IMR-90 (cell line): ENCODE measurements around the gene ZNF579. TPM values are rescaled to one million over a fixed set of nuclear protein-coding genes. Genes with fewer than 3 reads are reported as not detected.

Source experiments
- ATAC-seq: fragments of 200-7000 bp; cut with Tn5 transposase; 2 replicates; pipeline ENCODE4 v1.9.1; 2020; ENCODE audit warnings: low read depth, mild to moderate bottlenecking, moderate library complexity
- BruUV-seq: library from RNA; stranded (reverse); fragments of 400-500 nt; replicated peaks from 2 replicates; lab custom pipeline; 2021; lab: Mats Ljungman, UMichigan
- CTCF ChIA-PET: fragments of 300-600 bp; formaldehyde crosslinking; extraction: SDS; loops from one replicate; lab custom pipeline; 2021; ENCODE audit warnings: antibody characterized with exemption; lab: Yijun Ruan, JAX
- POLR2A ChIA-PET: fragments of 300-600 bp; sonication (Branson Sonifier 250); formaldehyde crosslinking; loops from one replicate; lab custom pipeline; 2022; ENCODE audit warnings: antibody characterized with exemption; ENCODE audit not compliant: unreplicated experiment; lab: Charles Lee
- DNase-seq: peaks from one replicate; pipeline ENCODE4 v3.0.0; 2013
- H2AFZ ChIP-seq: replicated peaks from 2 replicates; pipeline ENCODE3; 2013; ENCODE audit warnings: low read length, mild to moderate bottlenecking; ENCODE audit not compliant: poor library complexity
- H2AK5ac ChIP-seq: 2 replicates; pipeline ENCODE4 v1.6.1; 2013; ENCODE audit warnings: low read depth, low read length, inconsistent platforms
- H2AK9ac ChIP-seq: replicated peaks from 2 replicates; pipeline ENCODE3; 2013; ENCODE audit warnings: mild to moderate bottlenecking, low read depth, low read length, moderate library complexity; ENCODE audit not compliant: poor library complexity
- H2BK120ac ChIP-seq: 2 replicates; pipeline ENCODE4 v1.6.1; 2013; ENCODE audit warnings: low read depth, low read length, inconsistent platforms
- H2BK15ac ChIP-seq: 3 replicates; pipeline ENCODE4 v1.6.1; 2013; ENCODE audit warnings: low read depth, low read length, inconsistent platforms
- H2BK20ac ChIP-seq: 2 replicates; pipeline ENCODE4 v1.6.1; 2013; ENCODE audit warnings: low read depth, mild to moderate bottlenecking, inconsistent platforms, low read length, moderate library complexity
- H2BK5ac ChIP-seq: 2 replicates; pipeline ENCODE4 v1.6.1; 2013; ENCODE audit warnings: mild to moderate bottlenecking, low read depth, low read length, inconsistent platforms; ENCODE audit not compliant: poor library complexity, severe bottlenecking
- H3K14ac ChIP-seq: replicated peaks from 2 replicates; pipeline ENCODE4 v1.6.1; 2013; ENCODE audit warnings: low read depth, low read length, inconsistent platforms
- H3K18ac ChIP-seq: 2 replicates; pipeline ENCODE4 v1.6.1; 2013; ENCODE audit warnings: low read depth, low read length, control low read depth
- H3K23ac ChIP-seq: 2 replicates; pipeline ENCODE4 v1.6.1; 2013; ENCODE audit warnings: low read depth, low read length, inconsistent platforms
- H3K27ac ChIP-seq: 2 replicates; pipeline ENCODE4 v1.5.1; 2013; ENCODE audit warnings: mild to moderate bottlenecking, control low read depth, low read length; ENCODE audit not compliant: insufficient read depth
- H3K27me3 ChIP-seq: 2 replicates; pipeline ENCODE4 v1.6.1; 2013; ENCODE audit warnings: low read length; ENCODE audit not compliant: control insufficient read depth, insufficient read depth
- H3K36me3 ChIP-seq: 2 replicates; pipeline ENCODE4 v1.6.1; 2013; ENCODE audit warnings: low read length, mixed read lengths; ENCODE audit not compliant: control insufficient read depth, insufficient read depth
- H3K4ac ChIP-seq: 2 replicates; pipeline ENCODE4 v1.6.1; 2013; ENCODE audit warnings: low read depth, low read length, inconsistent platforms
- H3K4me1 ChIP-seq: 2 replicates; pipeline ENCODE4 v1.6.1; 2013; ENCODE audit warnings: low read length, mixed read lengths; ENCODE audit not compliant: control insufficient read depth, insufficient read depth
- H3K4me2 ChIP-seq: 2 replicates; pipeline ENCODE4 v1.6.1; 2013; ENCODE audit warnings: low read depth, mild to moderate bottlenecking, control low read depth, low read length, moderate library complexity
- H3K4me3 ChIP-seq: 2 replicates; pipeline ENCODE4 v1.5.1; 2013; ENCODE audit warnings: low read depth, mild to moderate bottlenecking, control low read depth, low read length, moderate library complexity; ENCODE audit not compliant: insufficient read depth
- H3K56ac ChIP-seq: 2 replicates; pipeline ENCODE4 v1.6.1; 2013; ENCODE audit warnings: low read length, inconsistent platforms; ENCODE audit not compliant: insufficient read depth; ENCODE audit errors: extremely low read depth
- H3K79me1 ChIP-seq, 2 experiments: 2 replicates each; pipeline ENCODE4 v1.6.1; 2013; ENCODE audit warnings: low read length in 2 of 2, inconsistent platforms in 1 of 2, low read depth in 1 of 2
- H3K9ac ChIP-seq: 2 replicates; pipeline ENCODE4 v1.6.1; 2013; ENCODE audit warnings: low read depth, low read length, control low read depth
- H3K9me1 ChIP-seq: 2 replicates; pipeline ENCODE4 v1.6.1; 2013; ENCODE audit warnings: low read length, inconsistent platforms; ENCODE audit not compliant: insufficient read depth
- H3K9me3 ChIP-seq: 2 replicates; pipeline ENCODE4 v1.6.1; 2013; ENCODE audit warnings: low read length; ENCODE audit not compliant: control insufficient read depth, insufficient read depth
- H4K20me1 ChIP-seq: 2 replicates; pipeline ENCODE4 v1.6.1; 2013; ENCODE audit warnings: low read length, inconsistent platforms; ENCODE audit not compliant: insufficient read depth
- H4K5ac ChIP-seq: 2 replicates; pipeline ENCODE4 v1.6.1; 2013; ENCODE audit warnings: mild to moderate bottlenecking, low read depth, low read length, control low read depth
- H4K8ac ChIP-seq, 2 experiments: 2 replicates each; pipeline ENCODE4 v1.6.1; 2013; ENCODE audit warnings: low read depth in 2 of 2, low read length in 2 of 2, control low read depth in 1 of 2, inconsistent platforms in 1 of 2
- H4K91ac ChIP-seq: 2 replicates; pipeline ENCODE4 v1.6.1; 2013; ENCODE audit warnings: low read depth, low read length, inconsistent platforms; ENCODE audit not compliant: insufficient read depth
- BHLHE40 ChIP-seq: fragments of 150-350 bp; IDR thresholded peaks from 2 replicates; pipeline ENCODE4 v1.6.1; 2016; ENCODE audit warnings: mild to moderate bottlenecking, low read depth, low read length
- CEBPB ChIP-seq: IDR thresholded peaks from 2 replicates; pipeline ENCODE4 v1.6.1; 2012; ENCODE audit warnings: low read depth, low read length, improper control_type of control experiment
- CHD1 ChIP-seq: IDR thresholded peaks from 2 replicates; pipeline ENCODE4 v1.6.1; 2012; ENCODE audit warnings: low read depth, low read length, improper control_type of control experiment
- FOS ChIP-seq: fragments of 150-350 bp; IDR thresholded peaks from 2 replicates; pipeline ENCODE4 v1.6.1; 2016; ENCODE audit warnings: low read depth, low read length
- MAFK ChIP-seq: IDR thresholded peaks from 2 replicates; pipeline ENCODE4 v1.6.1; 2012; ENCODE audit warnings: low read depth, low read length, improper control_type of control experiment
- MAZ ChIP-seq: IDR thresholded peaks from 2 replicates; pipeline ENCODE4 v1.6.1; 2012; ENCODE audit warnings: low read depth, mild to moderate bottlenecking, low read length, improper control_type of control experiment, moderate library complexity, borderline replicate concordance
- MXI1 ChIP-seq: IDR thresholded peaks from 2 replicates; pipeline ENCODE4 v1.6.1; 2012; ENCODE audit warnings: low read depth, mild to moderate bottlenecking, low read length, moderate library complexity, borderline replicate concordance
- NFE2L2 ChIP-seq: fragments of 150-350 bp; IDR thresholded peaks from 2 replicates; pipeline ENCODE4 v1.6.1; 2016; ENCODE audit warnings: low read depth, mild to moderate bottlenecking, low read length
- POLR2A ChIP-seq: IDR thresholded peaks from 2 replicates; pipeline ENCODE4 v1.6.1; 2012; ENCODE audit warnings: mild to moderate bottlenecking, low read depth, low read length
- RAD21 ChIP-seq: IDR thresholded peaks from 2 replicates; pipeline ENCODE4 v1.6.1; 2012; ENCODE audit warnings: low read length, improper control_type of control experiment
- RCOR1 ChIP-seq: IDR thresholded peaks from 2 replicates; pipeline ENCODE4 v1.6.1; 2012; ENCODE audit warnings: mild to moderate bottlenecking, low read length, improper control_type of control experiment; ENCODE audit not compliant: insufficient replicate concordance
- RFX5 ChIP-seq: IDR thresholded peaks from 2 replicates; pipeline ENCODE4 v1.8.0; 2012; ENCODE audit warnings: low read depth, mild to moderate bottlenecking, low read length, moderate library complexity
- SMC3 ChIP-seq: fragments of 150-350 bp; IDR thresholded peaks from 2 replicates; pipeline ENCODE4 v1.6.1; 2016; ENCODE audit warnings: low read depth, mild to moderate bottlenecking, antibody characterized with exemption, low read length, moderate library complexity
- USF2 ChIP-seq: fragments of 150-350 bp; IDR thresholded peaks from 2 replicates; pipeline ENCODE4 v1.6.1; 2017; ENCODE audit warnings: mild to moderate bottlenecking, antibody characterized with exemption, low read length, low read depth
- WGBS, 2 experiments: methylation state at CpG; one replicate each; pipeline versions ENCODE4 v1.1.5 to v1.1.7; 2013; ENCODE audit warnings: missing lambda C conversion rate in 2 of 2; ENCODE audit not compliant: insufficient read length in 1 of 2; ENCODE audit errors: extremely low coverage in 2 of 2; 5-methylcytosine and 5-hydroxymethylcytosine counted together
- dilution Hi-C: fragments of 300-500 bp; cut with HindIII; formaldehyde crosslinking; loops from one replicate; pipeline ENCODE4 v1.14.3; 2018; ENCODE audit warnings: low sequenced_read_pairs; ENCODE audit not compliant: unreplicated experiment
- in situ Hi-C: fragments of 300-500 bp; cut with MboI; formaldehyde crosslinking; loops from 3 replicates; pipeline ENCODE4 v1.14.3; 2019; ENCODE audit warnings: low sequenced_read_pairs, inconsistent platforms, mixed read lengths
- intact Hi-C: fragments of 100-400 bp; cut with micrococcal nuclease; formaldehyde crosslinking; loops from 2 replicates; pipeline ENCODE4 v1.10.0; 2022
- polyA plus RNA-seq, 3 experiments: library from polyadenylated mRNA; depleted of rRNA; stranded (reverse); fragments of >200 nt; gene quantifications; 2 replicates each; pipeline ENCODE4 v1.2.3, GENCODE V29; 2012; ENCODE audit warnings: low replicate concordance in 1 of 3
- total RNA-seq: library from RNA; depleted of rRNA; stranded (reverse); fragments of >200 nt; gene quantifications from 2 replicates; pipeline ENCODE4 v1.2.3, GENCODE V29; 2012
- TF ChIP-seq, protein P1 (sequence below): fragments of 150-350 bp; IDR thresholded peaks from 2 replicates; pipeline ENCODE4 v1.6.1; 2016; ENCODE audit warnings: low read depth, mild to moderate bottlenecking, low read length, moderate library complexity, borderline replicate concordance
- TF ChIP-seq, protein P2 (sequence below): conservative IDR thresholded peaks from 2 replicates; pipeline ENCODE4 v1.5.1; 2012; ENCODE audit warnings: mild to moderate bottlenecking, low read depth, low read length, improper control_type of control experiment

ZNF579 gene
- total and polyA plus RNA-seq, 2 of the 4 experiments (the other 2 are of a cell fraction), result 0.54 to 9.0 TPM

DNA sequence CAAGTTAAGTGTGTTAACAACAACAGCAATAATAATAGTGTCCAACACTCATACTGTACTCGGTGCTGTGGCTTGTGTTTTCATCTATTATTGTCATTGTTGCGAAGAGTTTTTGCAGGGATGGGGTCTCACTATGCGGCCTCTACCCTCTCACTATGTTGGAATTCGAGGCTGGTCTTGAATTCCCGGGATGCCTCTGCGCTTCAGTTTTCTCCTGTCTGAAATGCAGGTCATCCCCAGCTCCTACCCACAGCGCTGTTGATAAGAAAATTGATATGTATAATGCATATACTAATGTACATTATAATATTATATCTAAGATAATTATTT is 30.4 kb downstream of the ZNF579 start:
- Histone ChIP-seq H3K79me1 (no peaks in the 10 kb centered on the region; a peak in 1 of 4 replicates), H3K36me3 (no peaks in the 10 kb centered on the region), H4K20me1 (no peaks in the 10 kb centered on the region), H3K23ac (peak overlapping the region; percentile 94), H3K18ac (peak overlapping the region; percentile 97), H2BK15ac (peak overlapping the region; percentile 85; the same call in 2 of the 3 replicates), H4K8ac (peak overlapping the region; percentile 48 to 84), H2BK5ac (peak overlapping the region; percentile 97), H3K27me3 (no peaks in the 10 kb centered on the region), H4K5ac (peak overlapping the region; percentile 96), H3K9me1 (peaks cover 15% of the 10 kb centered on the region), H2BK20ac (peak overlapping the region; percentile 89), H2AK5ac (peak overlapping the region; percentile 96), H3K4ac (peak overlapping the region; percentile 90), H3K4me2 (peak overlapping the region; percentile 27), H3K9me3 (no peaks in the 10 kb centered on the region), H2AK9ac (peak overlapping the region; percentile 80), H3K27ac (peak overlapping the region; percentile 84), H2BK120ac (peak overlapping the region; percentile 96), H3K4me3 (no peak overlapping the region), H4K91ac (peak overlapping the region; percentile 97), H3K14ac (peak overlapping the region; percentile 96), H3K9ac (peak overlapping the region; percentile 45), H3K4me1 (peaks cover 34% of the 10 kb centered on the region), H2AFZ (peak overlapping the region; percentile 92), H3K56ac (no peak overlapping the region)
- ChIA-PET POLR2A (no interaction called here), CTCF (interaction anchor here (0.5 to 0.7 kb wide), 2 partner anchors 18 to 21 kb away, joined by 6 to 7 read pairs; no protein-coding TSS in a partner anchor)
- dilution Hi-C loops (no loop called here), intact Hi-C loops (no loop called here), in situ Hi-C loops (no loop called here)
- DNase-seq (no peak), ATAC-seq (no peak)
- no TSS peak for BruUV-seq
- no CpG with 5 or more reads among the region's 7 CpGs for WGBS, 2 experiments
- TF ChIP-seq, protein P1, sequence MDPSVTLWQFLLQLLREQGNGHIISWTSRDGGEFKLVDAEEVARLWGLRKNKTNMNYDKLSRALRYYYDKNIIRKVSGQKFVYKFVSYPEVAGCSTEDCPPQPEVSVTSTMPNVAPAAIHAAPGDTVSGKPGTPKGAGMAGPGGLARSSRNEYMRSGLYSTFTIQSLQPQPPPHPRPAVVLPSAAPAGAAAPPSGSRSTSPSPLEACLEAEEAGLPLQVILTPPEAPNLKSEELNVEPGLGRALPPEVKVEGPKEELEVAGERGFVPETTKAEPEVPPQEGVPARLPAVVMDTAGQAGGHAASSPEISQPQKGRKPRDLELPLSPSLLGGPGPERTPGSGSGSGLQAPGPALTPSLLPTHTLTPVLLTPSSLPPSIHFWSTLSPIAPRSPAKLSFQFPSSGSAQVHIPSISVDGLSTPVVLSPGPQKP, result no peak
- TF ChIP-seq USF2 (no peak), RCOR1 (no peak), BHLHE40 (no peak), CEBPB (no peak), RAD21 (no peak), NFE2L2 (no peak), CHD1 (no peak), MAZ (no peak), RFX5 (no peak), SMC3 (no peak), MAFK (no peak), MXI1 (no peak), POLR2A (no peak), FOS (no peak)
- TF ChIP-seq, protein P2, sequence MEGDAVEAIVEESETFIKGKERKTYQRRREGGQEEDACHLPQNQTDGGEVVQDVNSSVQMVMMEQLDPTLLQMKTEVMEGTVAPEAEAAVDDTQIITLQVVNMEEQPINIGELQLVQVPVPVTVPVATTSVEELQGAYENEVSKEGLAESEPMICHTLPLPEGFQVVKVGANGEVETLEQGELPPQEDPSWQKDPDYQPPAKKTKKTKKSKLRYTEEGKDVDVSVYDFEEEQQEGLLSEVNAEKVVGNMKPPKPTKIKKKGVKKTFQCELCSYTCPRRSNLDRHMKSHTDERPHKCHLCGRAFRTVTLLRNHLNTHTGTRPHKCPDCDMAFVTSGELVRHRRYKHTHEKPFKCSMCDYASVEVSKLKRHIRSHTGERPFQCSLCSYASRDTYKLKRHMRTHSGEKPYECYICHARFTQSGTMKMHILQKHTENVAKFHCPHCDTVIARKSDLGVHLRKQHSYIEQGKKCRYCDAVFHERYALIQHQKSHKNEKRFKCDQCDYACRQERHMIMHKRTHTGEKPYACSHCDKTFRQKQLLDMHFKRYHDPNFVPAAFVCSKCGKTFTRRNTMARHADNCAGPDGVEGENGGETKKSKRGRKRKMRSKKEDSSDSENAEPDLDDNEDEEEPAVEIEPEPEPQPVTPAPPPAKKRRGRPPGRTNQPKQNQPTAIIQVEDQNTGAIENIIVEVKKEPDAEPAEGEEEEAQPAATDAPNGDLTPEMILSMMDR, result no peak
